HG03097 (cell line): ENCODE measurements around the gene CELA2A.
"Not testable (repeated sequence)": the region's sequence is repeated elsewhere in the genome, so short reads cannot be mapped to it uniquely, and the experiment has no call there.

Experiments
- ATAC-seq: cut with Tn5 transposase; IDR thresholded peaks from one replicate; pipeline ENCODE4 v1.9.1; 2021; ENCODE audit not compliant: unreplicated experiment, low FRiP score

The CELA2A gene

GRCh38 chr1:15491010-15491409, 34.5 kb downstream of the CELA2A start:
- ATAC-seq: not testable (repeated sequence)

GRCh38 chr1:15492596-15492995, 36.1 kb downstream of the CELA2A start:
- no peak for ATAC-seq

- ATAC-seq: no peak
These were observed 37.4 kb downstream of the CELA2A start for GRCh38 chr1:15493869-15494390.

- no peak for ATAC-seq
These were observed 43.9 kb downstream of the CELA2A start for GRCh38 chr1:15500184-15501178.

GRCh38 chr1:15501208-15502032, 44.9 kb downstream of the CELA2A start:
- ATAC-seq: no peak

- ATAC-seq: no peak
These were observed 47.9 kb downstream of the CELA2A start for GRCh38 chr1:15504436-15504835.

- ATAC-seq: no peak
These were observed 50.3 kb downstream of the CELA2A start for GRCh38 chr1:15506831-15507230.

GRCh38 chr1:15507278-15507677, 50.7 kb downstream of the CELA2A start:
- ATAC-seq: no peak

GRCh38 chr1:15508700-15509487, 52.4 kb downstream of the CELA2A start:
- no peak for ATAC-seq

- no peak for ATAC-seq
These were observed 53.1 kb downstream of the CELA2A start for GRCh38 chr1:15509586-15509985.

GRCh38 chr1:15510611-15511405, 54.3 kb downstream of the CELA2A start:
- no peak for ATAC-seq

- no peak for ATAC-seq
These were observed 56.7 kb downstream of the CELA2A start for GRCh38 chr1:15513192-15513591.

GRCh38 chr1:15513919-15514318, 57.4 kb downstream of the CELA2A start:
- no peak for ATAC-seq

GRCh38 chr1:15514557-15514956, 58.0 kb downstream of the CELA2A start:
- ATAC-seq: not testable (repeated sequence)

GRCh38 chr1:15515022-15515663, 58.6 kb downstream of the CELA2A start:
- no peak for ATAC-seq

GRCh38 chr1:15519625-15520024, 63.1 kb downstream of the CELA2A start:
- ATAC-seq: no peak

- not testable (repeated sequence) for ATAC-seq
These were observed 64.8 kb downstream of the CELA2A start for GRCh38 chr1:15521206-15521906.
